NCI-H146 (cell line): ENCODE measurements around the gene CDH13.

Experiments used
- DNase-seq: peaks from one replicate; lab custom pipeline; 2025; lab: John Stamatoyannopoulos, UW

CDH13 gene

GRCh38 chr16:82628088-82628423 lies 1.3 kb downstream of the CDH13 start:
- DNase-seq: no peak

DNA sequence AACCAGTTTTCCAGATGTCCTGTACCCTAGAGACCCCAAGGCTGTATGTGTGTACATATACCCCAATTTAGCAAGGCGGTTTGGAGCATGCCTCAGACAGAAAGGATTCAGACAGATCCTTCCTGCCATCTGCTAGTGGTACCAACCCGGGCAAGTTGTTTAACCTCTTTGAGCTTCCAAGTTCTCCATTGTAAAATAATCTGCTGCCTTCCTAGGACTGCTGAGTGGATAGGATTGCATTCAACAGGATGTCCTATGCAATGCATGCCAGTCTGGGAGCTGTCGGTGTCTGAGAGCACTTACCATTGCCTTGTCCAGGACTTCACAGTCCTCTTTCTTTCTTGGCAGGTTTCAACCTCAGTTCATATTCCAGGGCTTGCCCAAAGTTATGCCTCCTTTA lies 1.9 kb downstream of the CDH13 start:
- no peak for DNase-seq

DNA sequence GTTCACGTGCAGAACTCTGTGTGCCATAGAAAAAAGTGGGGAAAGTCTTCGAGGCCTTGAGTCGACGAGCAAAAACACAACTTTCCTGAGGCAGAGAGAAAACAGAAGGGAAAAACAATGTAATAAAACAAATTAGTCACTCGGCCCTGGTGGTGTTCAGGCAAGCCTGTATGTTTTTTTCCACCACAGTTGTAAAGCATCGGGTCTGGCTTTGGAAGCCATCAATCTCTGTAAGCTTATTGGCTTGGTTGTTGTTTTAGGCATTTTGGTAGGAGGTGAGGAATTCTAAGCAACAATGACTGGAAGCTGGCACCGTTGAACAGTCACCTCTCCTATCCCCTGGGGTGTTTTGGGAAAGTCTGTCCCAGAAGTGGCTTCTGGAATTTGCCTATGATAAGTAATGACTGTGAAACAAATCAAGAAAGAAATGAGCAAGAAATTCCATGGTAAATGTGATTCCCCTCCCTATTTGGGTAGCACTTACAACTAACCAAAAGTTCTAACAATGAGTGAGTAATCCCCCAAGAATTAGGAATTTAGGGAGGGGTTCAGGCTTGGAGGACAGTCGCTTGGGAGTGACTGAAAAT lies 2.8 kb downstream of the CDH13 start:
- DNase-seq: no peak

GRCh38 chr16:82630219-82630618 lies 3.5 kb downstream of the CDH13 start:
- no peak for DNase-seq

GRCh38 chr16:82630688-82631087 lies 3.9 kb downstream of the CDH13 start:
- DNase-seq: no peak

- no peak for DNase-seq
Measured at GRCh38 chr16:82631701-82632685, 5.2 kb downstream of the CDH13 start.

DNA sequence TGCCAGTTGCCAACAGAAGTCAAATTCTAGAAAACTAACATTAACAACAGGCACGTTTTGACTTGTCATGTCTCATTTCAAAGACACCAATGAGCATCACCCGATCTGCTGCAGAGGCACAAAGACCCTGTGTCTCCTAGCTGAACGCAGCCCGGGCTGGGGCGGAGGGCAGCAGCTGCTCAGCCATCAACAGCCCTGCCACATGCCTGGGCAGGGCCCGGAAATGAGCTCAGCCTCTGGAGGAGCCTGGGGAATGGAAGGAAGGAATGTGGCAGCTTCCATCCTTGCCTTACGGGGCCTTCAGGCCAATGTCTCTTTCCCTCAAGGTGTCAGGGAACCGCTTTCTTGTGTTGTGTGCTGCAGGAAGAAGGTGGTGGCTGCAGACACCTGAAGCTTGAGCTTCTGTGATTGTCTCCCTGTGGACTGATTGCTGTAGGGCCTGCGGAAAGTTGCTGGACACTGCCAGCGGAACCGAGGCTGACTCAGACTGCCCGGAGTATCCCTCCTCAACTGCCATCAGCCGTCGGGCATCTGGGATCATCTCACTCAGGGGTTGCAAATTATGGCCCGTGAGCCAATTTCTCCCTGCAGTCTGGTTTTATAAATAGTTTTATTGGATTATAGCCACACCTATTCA lies 7.3 kb downstream of the CDH13 start:
- no peak for DNase-seq

- DNase-seq: no peak
Measured at GRCh38 chr16:82634955-82635610, 8.3 kb downstream of the CDH13 start.

DNA sequence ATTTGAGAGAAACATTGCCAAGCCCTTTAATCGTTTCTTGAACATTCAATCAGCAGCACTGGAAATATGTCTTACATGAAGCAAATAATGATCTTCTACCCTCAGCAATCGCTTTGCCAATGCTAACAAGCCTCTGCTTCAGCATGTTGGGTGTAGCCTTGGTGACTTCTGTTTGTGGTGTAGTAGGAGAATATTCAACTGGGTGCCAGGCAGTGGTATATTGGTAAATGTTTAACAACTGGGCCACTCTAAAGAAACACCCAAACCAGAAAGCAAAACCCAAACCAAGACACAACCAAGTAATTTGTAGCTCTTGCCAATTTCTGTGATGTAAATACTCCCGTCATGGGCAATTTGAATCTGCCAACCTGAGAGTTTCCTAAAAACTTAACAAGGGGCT lies 9.7 kb downstream of the CDH13 start:
- no peak for DNase-seq

DNA sequence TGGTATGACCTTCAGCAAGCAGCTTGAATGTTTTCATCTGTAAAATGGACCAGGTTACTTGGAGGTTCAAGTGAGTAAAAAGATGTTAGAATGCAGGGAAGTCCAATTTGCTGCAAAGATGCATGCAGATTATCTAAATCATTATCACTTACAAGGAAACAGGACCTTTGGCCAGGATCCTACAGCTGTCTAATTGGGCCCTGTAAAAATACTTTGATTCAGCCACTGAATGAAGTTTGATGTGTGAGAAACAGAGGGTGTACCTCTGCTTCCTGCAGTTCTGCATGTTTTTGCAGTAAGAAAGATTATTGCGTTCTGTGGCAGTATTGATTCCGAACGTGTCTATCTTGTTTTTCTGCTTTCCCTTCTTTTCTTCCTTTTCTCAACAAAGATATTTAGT lies 10.2 kb downstream of the CDH13 start:
- DNase-seq: no peak

DNA sequence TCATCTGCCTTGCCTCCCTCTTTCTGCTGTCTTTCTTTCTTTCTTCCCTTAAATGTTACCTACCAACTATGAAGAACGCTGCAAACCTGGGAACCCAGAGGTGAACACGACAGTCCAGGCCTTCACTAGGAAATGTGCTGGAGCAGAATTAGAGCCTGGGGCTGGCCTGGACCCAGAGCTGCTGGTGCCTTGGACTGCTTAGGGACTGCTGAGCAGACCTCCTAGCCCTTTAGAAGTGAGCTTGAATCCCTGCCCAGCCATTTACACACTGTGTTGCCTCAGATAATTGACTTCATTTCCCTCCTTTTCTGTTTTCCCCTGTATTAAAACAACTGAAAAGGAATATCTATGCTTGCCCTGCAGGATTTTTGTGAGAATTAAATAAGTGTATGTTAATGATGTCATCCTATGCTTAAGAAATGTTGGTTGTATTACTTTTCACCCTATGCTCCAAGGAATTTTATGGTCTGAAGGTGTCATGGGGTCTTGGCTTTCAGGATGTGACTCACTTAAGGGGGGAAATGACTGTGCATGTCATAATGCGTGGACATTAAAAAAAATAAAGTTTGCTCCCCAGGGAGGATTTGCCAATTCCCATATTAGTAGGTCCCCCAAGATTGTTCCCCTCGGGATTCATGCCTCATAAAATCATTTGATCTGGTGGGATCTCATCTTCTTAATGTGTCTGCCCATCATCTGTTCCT lies 11.5 kb downstream of the CDH13 start:
- DNase-seq: no peak

DNA sequence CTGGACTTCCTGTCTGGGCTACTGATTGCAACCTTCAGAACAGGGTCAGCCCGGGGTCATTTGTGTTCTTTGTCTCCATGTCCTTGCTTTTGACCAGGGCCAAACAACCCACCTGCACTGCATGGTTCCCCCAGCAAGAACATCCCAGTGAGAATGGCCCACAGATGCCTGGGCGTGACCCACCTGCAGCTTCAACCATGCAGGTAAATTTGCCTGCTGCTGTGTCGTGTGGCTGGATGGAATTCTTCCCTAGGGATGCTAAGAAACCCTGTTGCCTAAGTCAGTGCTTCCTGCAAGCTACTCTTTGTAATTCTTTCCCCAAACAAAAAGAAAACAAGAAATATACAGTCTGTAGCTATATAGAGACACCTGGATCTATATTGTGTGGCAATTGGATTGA lies 12.5 kb downstream of the CDH13 start:
- DNase-seq: no peak

GRCh38 chr16:82639666-82640336 lies 13.0 kb downstream of the CDH13 start:
- peak; percentile 1 for DNase-seq

DNA sequence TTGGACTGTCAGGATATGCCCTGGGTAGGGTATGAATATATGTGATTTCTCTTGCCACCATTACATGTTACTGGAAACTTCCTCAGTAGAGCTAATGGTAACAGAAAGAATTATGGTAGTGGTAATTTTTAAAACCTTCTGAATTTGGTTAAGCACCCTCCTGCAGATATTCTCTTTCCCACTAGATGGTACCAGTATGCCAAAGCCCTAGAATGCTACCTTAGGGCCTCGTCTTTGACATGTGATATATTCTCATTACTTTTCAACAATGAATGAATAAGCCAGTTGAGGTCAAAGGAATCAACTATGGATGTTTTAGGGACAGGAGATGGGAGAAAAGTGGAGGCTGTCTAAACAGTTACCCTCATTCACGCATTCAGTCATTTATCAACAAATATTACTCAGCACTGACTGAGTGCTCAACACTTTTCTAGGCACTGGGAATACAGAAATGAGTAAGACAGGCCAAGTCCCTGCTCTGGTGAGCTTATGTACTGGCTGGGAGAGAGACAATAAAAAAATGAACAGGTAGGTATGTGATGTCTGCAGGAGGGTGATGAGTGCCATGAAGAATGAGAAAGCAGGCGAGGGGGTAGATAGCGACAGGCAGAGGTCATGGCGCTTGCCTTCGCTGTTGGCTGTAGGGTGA lies 14.7 kb downstream of the CDH13 start:
- DNase-seq: no peak

GRCh38 chr16:82643136-82643535 lies 16.4 kb downstream of the CDH13 start:
- DNase-seq: no peak

DNA sequence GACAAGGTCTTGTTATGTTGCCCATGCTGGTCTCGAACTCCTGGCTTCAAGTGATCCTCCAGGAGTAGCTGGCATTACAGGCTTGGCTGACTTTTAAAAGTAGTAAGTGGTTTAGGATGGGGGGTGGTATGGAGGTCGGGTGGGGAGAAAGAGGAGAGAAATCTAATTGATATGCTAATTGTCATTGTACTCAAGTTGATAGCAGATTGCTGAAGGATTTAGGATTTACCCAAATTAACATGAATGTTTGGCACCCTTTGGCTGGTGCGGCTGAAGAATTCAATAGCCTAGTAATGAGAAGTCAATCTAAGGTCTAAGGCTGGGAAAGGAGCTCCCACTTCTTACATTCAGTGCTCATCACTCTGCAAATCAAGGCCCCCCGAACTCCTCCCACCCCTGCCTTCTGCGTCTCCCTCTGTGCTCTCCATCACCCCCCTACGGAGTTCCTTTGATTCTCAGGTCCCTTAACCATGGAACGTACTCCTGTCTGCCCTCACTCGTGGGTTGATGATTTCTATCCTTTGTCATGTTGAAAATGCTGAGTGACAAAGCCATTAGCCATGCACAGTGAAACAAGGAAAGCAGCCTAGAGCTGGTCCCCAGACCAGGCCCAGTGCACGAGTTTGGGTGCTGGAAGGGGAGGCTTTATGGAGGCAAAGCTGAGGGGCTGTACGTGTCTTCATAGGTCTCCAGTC lies 17.3 kb downstream of the CDH13 start:
- no peak for DNase-seq

GRCh38 chr16:82646504-82646903 lies 19.7 kb downstream of the CDH13 start:
- no peak for DNase-seq

DNA sequence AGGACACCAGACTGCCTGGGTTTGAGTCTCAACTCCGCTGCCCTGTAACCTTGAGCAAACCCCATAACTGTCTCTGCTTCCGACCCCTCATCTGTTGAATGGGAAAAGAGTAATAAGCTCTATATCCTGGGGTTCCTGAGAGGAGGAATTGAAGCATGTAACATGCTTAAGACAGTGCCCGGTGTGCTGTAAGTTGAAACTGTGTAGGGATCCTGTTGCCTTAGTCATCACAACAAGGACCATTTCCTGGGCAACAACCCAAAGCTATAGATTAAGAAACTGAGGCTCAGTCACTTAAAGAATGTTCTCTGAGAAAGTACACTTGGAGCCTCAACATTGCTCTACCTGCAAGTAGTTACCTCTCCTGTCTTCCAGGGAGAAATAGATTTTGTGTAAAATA lies 23.0 kb downstream of the CDH13 start:
- no peak for DNase-seq

- DNase-seq: no peak
Measured at GRCh38 chr16:82650804-82651203, 24.0 kb downstream of the CDH13 start.

DNA sequence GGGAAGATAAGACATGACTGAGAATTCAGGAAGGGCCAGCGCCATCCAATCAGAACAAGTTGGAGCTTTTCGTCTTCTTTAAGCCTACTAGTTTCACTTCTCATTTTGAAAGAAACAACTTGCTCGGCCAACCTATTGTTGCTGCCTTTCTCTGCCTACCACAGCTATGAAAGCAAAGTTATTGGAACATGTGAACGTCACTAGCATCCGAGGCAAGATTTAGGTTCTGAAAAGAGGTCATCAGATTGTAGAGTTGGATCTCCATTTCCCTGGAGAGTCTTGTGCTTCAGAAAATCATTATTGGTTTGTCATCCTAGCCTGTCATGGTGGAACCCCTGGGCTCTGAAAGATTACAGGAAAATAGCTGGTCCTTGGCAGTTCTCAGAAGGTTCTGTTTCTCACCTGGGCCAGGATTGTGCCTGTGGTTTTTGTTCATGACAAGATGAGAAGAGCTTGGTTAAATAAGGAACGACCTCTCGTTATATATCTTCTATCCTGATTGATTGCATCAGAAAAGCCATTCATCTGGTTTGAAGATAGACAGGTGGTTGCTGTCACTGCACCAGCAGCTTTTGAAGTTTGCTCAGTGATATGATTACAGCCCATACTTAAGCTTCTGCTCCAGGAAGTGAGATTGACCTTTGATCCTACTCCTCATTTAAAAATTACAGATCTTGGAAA lies 25.3 kb downstream of the CDH13 start:
- DNase-seq: no peak
